ENCODE measurements around the gene DDX50. TPM values are rescaled to one million over a fixed set of nuclear protein-coding genes. Genes with fewer than 3 reads are reported as not detected.

Gene DDX50
- total and polyA plus RNA-seq, 2 donors (not counting 3 experiments of a cell fraction or from before 2014, with no cell fraction given): 14.8 to 28.2 TPM

DNA sequence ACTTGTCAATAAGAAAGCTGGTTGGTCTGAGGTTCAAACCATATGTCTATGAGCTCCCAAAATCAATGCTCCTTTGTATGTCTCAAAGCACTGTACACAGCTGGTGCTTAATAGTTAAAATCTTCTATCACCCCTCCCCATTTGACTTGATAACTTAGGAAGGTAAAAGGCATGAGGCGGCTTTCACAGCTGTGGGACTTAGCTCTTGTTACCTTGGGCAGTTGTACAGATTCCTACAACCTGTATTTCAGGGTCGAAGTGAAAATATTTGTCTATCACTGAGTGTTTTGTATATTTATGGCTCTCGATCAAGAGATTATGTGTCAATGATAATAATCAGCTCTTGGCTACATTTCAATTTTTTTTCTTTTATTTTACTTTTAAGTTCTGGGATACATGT, 86.5 kb downstream of the DDX50 start:
- no TSS peak for BruUV-seq (replicated peaks)
- Histone ChIP-seq H3K4me1 (ENCODE audit: control insufficient read depth, extremely low read depth, insufficient read depth, low read length) (peaks cover 20% of the 10 kb centered on the region), H4K20me1 (replicated peaks; ENCODE audit: control insufficient read depth, extremely low read depth, insufficient read depth, low read length) (no peaks in the 10 kb centered on the region), H3K9me1 (replicated peaks; ENCODE audit: control insufficient read depth, extremely low read depth, insufficient read depth, low read length) (no peaks in the 10 kb centered on the region), H3K4me2 (ENCODE audit: insufficient read depth, low read length) (no peak overlapping the region), H3K27ac (ENCODE audit: insufficient read depth, low read depth, low read length) (no peak overlapping the region), H3K9me3 (replicated peaks; ENCODE audit: control insufficient read depth, insufficient read depth, low read length) (no peaks in the 10 kb centered on the region), H3K36me3 (ENCODE audit: control insufficient read depth in 2 of 2, extremely low read depth in 1 of 2, insufficient read depth in 2 of 2, low read length in 2 of 2) (peaks cover 3 to 10% of the 10 kb centered on the region in 2 experiments), H2AFZ (ENCODE audit: low read depth, low read length) (no peak overlapping the region), H3K9ac (replicated peaks; ENCODE audit: extremely low read depth, insufficient read depth, low read length) (no peak overlapping the region), H3K79me2 (ENCODE audit: control insufficient read depth, insufficient read depth, low read length) (peaks cover 38% of the 10 kb centered on the region), H3K4me3 (replicated peaks in 1 of 3; ENCODE audit: insufficient read depth in 1 of 3, low read depth in 1 of 3, low read length in 3 of 3) (no peak overlapping the region), H3K27me3 (ENCODE audit: control insufficient read depth in 2 of 2, insufficient read depth in 2 of 2, low read length in 2 of 2) (no peaks in the 10 kb centered on the region)
- ChIA-PET POLR2A (no interaction called here), CTCF (interaction anchor here (0.8 to 2.0 kb wide), 4 partner anchors 14 to 421 kb away, joined by 3 to 10 read pairs (median 3); partner anchors contain the start of gene DDX21)
- intact Hi-C loops (cut with micrococcal nuclease) (loop anchor here (1.0 to 2.0 kb wide), 3 partner anchors 106 to 235 kb away; no protein-coding TSS in a partner anchor), dilution Hi-C loops (cut with MboI; ENCODE audit: extremely low pct_ligation_motif_present, low sequenced_read_pairs) (no loop called here)
- FAIRE-seq (no peak), DNase-seq (ENCODE audit: low read depth, low spot score) (no peak)
- TF ChIP-seq CTCF (IDR thresholded peaks at IDR 0.05; ENCODE audit: extremely low read depth in 1 of 2, insufficient read depth in 1 of 2, low read depth in 1 of 2, low read length in 2 of 2) (no peak), POLR2A (IDR thresholded peaks at IDR 0.05; ENCODE audit: low read depth, low read length) (no peak), MYC (IDR thresholded peaks at IDR 0.05; ENCODE audit: low read depth, low read length) (no peak), GATA2 (IDR thresholded peaks at IDR 0.05; ENCODE audit: insufficient read depth, insufficient read length, low read depth, low read length) (no peak)
- TF ChIP-seq, protein P1, sequence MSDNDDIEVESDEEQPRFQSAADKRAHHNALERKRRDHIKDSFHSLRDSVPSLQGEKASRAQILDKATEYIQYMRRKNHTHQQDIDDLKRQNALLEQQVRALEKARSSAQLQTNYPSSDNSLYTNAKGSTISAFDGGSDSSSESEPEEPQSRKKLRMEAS (IDR thresholded peaks at IDR 0.05; ENCODE audit: insufficient read depth, insufficient read length): no peak
